ENCODE data around the gene DEPDC5.
A peak's percentile ranks its signal among the peaks of the same experiment; 100 is the strongest.

The DEPDC5 gene

DNA sequence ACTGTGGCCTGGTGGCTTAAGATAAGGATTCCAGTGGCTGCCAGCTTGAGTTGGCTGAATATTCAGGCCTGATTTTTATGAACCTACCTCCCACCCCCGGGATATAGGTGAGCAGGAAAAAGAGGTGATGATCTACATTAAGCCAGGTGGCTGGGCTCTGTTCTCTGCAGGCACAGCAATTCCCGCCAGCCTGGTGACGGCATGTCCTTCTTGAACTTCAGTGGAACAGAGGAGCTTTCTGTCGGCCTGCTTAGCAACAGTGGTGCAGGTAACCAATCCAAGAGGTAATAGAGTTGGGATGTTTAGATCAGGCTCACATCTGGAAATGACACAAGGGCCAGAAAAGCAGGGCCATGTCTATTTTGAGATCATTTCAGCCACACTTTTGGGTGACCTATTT lies 68.7 kb downstream of the DEPDC5 start:
- no peak for TF ChIP-seq POLR2A (IDR thresholded peaks at IDR 0.05; ENCODE audit: extremely low read depth, insufficient read length)
- TF ChIP-seq, protein P1, sequence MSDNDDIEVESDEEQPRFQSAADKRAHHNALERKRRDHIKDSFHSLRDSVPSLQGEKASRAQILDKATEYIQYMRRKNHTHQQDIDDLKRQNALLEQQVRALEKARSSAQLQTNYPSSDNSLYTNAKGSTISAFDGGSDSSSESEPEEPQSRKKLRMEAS (IDR thresholded peaks at IDR 0.05; ENCODE audit: low read depth, low read length): no peak
- TF ChIP-seq, protein P2, sequence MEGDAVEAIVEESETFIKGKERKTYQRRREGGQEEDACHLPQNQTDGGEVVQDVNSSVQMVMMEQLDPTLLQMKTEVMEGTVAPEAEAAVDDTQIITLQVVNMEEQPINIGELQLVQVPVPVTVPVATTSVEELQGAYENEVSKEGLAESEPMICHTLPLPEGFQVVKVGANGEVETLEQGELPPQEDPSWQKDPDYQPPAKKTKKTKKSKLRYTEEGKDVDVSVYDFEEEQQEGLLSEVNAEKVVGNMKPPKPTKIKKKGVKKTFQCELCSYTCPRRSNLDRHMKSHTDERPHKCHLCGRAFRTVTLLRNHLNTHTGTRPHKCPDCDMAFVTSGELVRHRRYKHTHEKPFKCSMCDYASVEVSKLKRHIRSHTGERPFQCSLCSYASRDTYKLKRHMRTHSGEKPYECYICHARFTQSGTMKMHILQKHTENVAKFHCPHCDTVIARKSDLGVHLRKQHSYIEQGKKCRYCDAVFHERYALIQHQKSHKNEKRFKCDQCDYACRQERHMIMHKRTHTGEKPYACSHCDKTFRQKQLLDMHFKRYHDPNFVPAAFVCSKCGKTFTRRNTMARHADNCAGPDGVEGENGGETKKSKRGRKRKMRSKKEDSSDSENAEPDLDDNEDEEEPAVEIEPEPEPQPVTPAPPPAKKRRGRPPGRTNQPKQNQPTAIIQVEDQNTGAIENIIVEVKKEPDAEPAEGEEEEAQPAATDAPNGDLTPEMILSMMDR (IDR thresholded peaks at IDR 0.05; ENCODE audit: low read depth, low read length): no peak
- TF ChIP-seq MYC (IDR thresholded peaks at IDR 0.05; ENCODE audit: low read depth, low read length): no peak
- H3K4me3 ChIP-seq (ENCODE audit: low read depth, low read length): no peak overlapping the region
- DNase-seq (ENCODE audit: low read depth): no peak

DNA sequence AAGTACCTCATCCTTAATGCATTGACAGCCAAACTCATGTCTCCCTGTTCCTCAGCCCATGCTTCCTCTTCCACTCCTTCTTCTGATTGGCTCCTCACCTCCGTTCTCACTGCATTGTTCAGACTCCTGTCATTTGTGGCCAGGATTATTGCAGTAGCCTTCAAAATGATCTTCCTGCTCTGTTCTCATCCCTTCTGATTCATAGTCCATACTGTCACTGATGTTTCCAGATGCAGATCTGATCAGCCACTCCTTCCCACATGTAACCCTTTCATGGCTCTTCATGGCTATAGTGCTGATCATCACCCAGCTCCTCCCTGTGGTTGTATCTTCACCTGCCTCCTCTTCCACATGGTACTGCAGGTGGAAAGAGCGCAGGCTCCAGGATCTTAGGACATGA lies 71.7 kb downstream of the DEPDC5 start:
- H3K4me3 ChIP-seq (ENCODE audit: low read depth, low read length): no peak overlapping the region
- no peak for DNase-seq (ENCODE audit: low read depth)
- TF ChIP-seq, protein P2 (IDR thresholded peaks at IDR 0.05; ENCODE audit: low read depth, low read length): no peak

DNA sequence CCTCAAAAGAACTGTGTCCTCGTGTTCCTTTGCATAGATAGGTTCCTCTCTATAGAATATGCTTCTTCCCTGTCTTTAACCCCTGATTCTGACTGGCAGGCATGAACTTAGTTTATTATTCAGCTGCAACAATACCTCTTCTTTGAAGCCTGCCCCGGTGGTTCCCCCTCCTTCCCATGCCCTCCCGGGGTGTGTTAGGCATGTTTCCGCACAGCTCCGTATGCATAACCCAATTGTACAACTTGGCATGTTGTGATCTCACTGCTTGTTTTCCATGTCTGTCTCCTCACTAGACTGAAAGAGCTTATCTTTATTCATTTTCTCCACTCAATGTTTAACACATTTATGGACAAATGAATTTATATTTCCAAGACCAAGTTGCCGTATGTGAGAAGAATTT lies 72.6 kb downstream of the DEPDC5 start:
- TF ChIP-seq POLR2A (IDR thresholded peaks at IDR 0.05; ENCODE audit: extremely low read depth, insufficient read length) (no peak), MYC (IDR thresholded peaks at IDR 0.05; ENCODE audit: low read depth, low read length) (no peak)
- TF ChIP-seq, protein P2 (IDR thresholded peaks at IDR 0.05; ENCODE audit: low read depth, low read length): no peak
- TF ChIP-seq, protein P1 (IDR thresholded peaks at IDR 0.05; ENCODE audit: low read depth, low read length): no peak
- H3K4me3 ChIP-seq (ENCODE audit: low read depth, low read length): no peak overlapping the region
- no peak for DNase-seq (ENCODE audit: low read depth)

DNA sequence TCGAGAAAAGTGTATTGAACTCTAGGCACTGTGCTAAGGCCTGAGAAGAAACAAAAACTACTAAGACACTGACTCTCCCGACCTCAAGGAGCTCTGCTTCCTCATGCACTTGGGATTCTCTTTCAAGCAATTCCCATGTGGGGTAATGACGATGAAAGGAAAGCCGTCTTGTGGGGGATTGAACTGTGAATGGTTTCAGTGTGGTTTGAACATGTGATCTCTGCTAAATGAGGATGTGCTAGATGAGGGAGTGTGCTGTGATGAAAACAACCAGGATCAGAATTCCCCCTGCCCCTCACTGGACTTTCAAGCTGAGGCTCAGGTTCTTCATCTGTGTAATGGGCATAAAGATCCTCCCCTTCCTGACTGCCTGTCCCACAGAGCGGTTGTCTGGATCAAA lies 74.9 kb downstream of the DEPDC5 start:
- DNase-seq (ENCODE audit: low read depth): no peak
- TF ChIP-seq, protein P2 (IDR thresholded peaks at IDR 0.05; ENCODE audit: low read depth, low read length): no peak
- TF ChIP-seq MYC (IDR thresholded peaks at IDR 0.05; ENCODE audit: low read depth, low read length): no peak
- TF ChIP-seq POLR2A (IDR thresholded peaks at IDR 0.05; ENCODE audit: extremely low read depth, insufficient read length): no peak
- TF ChIP-seq, protein P1 (IDR thresholded peaks at IDR 0.05; ENCODE audit: low read depth, low read length): no peak
- H3K4me3 ChIP-seq (ENCODE audit: low read depth, low read length): no peak overlapping the region

DNA sequence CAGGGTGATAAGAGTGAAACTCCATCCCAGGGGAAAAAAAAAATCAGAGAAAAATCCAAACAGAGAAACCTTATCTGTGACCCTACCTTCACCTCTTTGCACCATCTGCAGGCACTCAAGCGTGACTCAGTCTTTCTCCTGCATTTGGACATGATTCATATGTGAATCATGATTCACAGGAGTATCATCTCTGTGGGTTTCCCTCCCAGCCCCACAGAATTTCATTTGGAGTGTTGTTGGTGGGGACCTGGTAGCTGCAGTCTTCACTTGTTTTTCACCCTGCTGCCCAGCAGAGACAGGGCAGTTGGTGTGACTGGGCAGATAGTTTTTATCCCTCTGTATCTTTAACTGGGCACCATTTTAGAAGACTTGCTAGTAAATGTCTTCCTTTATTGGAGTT lies 75.7 kb downstream of the DEPDC5 start:
- peak; percentile 60 for DNase-seq (ENCODE audit: low read depth)
- TF ChIP-seq, protein P1 (IDR thresholded peaks at IDR 0.05; ENCODE audit: low read depth, low read length): no peak
- TF ChIP-seq MYC (IDR thresholded peaks at IDR 0.05; ENCODE audit: low read depth, low read length): no peak
- no peak for TF ChIP-seq POLR2A (IDR thresholded peaks at IDR 0.05; ENCODE audit: extremely low read depth, insufficient read length)
- TF ChIP-seq, protein P2 (IDR thresholded peaks at IDR 0.05; ENCODE audit: low read depth, low read length): no peak
- no peak overlapping the region for H3K4me3 ChIP-seq (ENCODE audit: low read depth, low read length)

DNA sequence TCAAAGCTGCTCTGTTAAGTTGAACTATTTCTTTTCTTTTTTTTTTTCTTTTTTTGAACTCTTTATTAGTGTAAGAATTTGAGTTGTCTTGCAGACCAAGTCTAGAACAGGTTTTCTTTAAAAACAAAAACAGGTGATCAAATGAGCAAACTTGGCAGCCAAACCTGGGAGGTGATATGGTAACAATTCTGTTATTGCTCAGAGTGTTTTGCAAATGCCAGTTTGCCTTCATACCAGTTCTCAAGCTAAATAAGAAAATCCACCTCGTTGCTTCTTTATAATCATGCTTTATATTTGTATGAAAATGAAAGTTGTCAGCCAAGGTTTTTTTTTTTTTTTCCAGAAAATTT lies 76.9 kb downstream of the DEPDC5 start:
- no peak for DNase-seq (ENCODE audit: low read depth)
- TF ChIP-seq, protein P2 (IDR thresholded peaks at IDR 0.05; ENCODE audit: low read depth, low read length): no peak
- TF ChIP-seq MYC (IDR thresholded peaks at IDR 0.05; ENCODE audit: low read depth, low read length) (no peak), POLR2A (IDR thresholded peaks at IDR 0.05; ENCODE audit: extremely low read depth, insufficient read length) (no peak)
- TF ChIP-seq, protein P1 (IDR thresholded peaks at IDR 0.05; ENCODE audit: low read depth, low read length): no peak
- H3K4me3 ChIP-seq (ENCODE audit: low read depth, low read length): no peak overlapping the region

All from NB4 (cell line).